ENCODE data around the gene PAK5. TPM values are rescaled to one million over a fixed set of nuclear protein-coding genes. Genes with fewer than 3 reads are reported as not detected.

The PAK5 gene
- total RNA-seq, result 12.2 TPM

GRCh38 chr20:9838378-9839295 is at the start of gene PAK5:
Gene PAK5 (minus strand): TSS chr20:9839076. CDS start chr20:9644328, 194,748 bp downstream.

GRCh38 chr20:9514461-9515213 is 324.2 kb downstream of the PAK5 start, which contains the start of gene LAMP5:
Gene LAMP5 (plus strand): TSS chr20:9514590. CDS start chr20:9514853, 263 bp downstream.

Other genes starting within 250 kb of the PAK5 start
- 7.4 TPM for gene ANKEF1, start 195.9 kb upstream of the PAK5 start, total RNA-seq